Uterus (tissue), 2 donors: ENCODE data around the gene ATP11A.

ENCODE experiments used
- POLR2A ChIP-seq, 2 donors: fragments of 450-650 bp; IDR thresholded peaks; one replicate each; pipeline ENCODE4 v1.6.1; 2016; ENCODE audit warnings: antibody characterized with exemption in 2 of 2, mild to moderate bottlenecking in 1 of 2, moderate library complexity in 1 of 2
- TF ChIP-seq, protein P1 (sequence below), 4 experiments: fragments of 200-600 bp in 2 of 4; fragments of 450-650 bp in 2 of 4; sonication (generic) in 2 of 4; IDR thresholded peaks; one replicate each; pipeline ENCODE4 v1.5.1; 2016 to 2019; ENCODE audit warnings: antibody characterized with exemption in 4 of 4, mild to moderate bottlenecking in 2 of 4, moderate library complexity in 1 of 4

DNA sequence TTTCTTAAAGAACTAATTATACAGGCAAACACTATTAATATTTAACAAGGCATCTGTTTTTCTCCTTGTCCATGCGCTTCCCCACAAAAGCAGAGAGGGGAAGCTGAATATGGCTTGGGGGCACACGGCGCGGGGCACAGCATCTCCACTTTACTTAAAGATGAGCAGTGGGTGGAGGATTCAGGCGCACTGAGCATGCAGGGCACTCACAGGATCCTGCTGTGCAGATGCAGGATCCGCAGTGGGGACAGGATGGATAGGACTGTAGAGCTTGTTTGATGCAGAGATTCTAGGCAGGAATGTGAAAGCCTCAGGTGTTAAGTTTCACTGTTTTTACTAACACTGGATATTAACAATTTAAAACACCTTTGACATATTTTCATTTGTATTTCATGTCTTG is 43.3 kb downstream of the ATP11A start:
- no peak for TF ChIP-seq POLR2A (IDR thresholded peaks at IDR 0.05)
- TF ChIP-seq, protein P1, sequence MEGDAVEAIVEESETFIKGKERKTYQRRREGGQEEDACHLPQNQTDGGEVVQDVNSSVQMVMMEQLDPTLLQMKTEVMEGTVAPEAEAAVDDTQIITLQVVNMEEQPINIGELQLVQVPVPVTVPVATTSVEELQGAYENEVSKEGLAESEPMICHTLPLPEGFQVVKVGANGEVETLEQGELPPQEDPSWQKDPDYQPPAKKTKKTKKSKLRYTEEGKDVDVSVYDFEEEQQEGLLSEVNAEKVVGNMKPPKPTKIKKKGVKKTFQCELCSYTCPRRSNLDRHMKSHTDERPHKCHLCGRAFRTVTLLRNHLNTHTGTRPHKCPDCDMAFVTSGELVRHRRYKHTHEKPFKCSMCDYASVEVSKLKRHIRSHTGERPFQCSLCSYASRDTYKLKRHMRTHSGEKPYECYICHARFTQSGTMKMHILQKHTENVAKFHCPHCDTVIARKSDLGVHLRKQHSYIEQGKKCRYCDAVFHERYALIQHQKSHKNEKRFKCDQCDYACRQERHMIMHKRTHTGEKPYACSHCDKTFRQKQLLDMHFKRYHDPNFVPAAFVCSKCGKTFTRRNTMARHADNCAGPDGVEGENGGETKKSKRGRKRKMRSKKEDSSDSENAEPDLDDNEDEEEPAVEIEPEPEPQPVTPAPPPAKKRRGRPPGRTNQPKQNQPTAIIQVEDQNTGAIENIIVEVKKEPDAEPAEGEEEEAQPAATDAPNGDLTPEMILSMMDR (IDR thresholded peaks at IDR 0.05), result no peak
